NCI-H446 treated with DMSO at 0.1 percent for 48 hours (cell line): ENCODE results near the gene ISOC1.

Experiments
- DNase-seq: peaks from one replicate; lab custom pipeline; 2025; lab: John Stamatoyannopoulos, UW

Gene ISOC1

GRCh38 chr5:129125819-129126218 lies 31.3 kb downstream of the ISOC1 start:
- no peak for DNase-seq

GRCh38 chr5:129133553-129133952 lies 39.0 kb downstream of the ISOC1 start:
- DNase-seq = no peak

GRCh38 chr5:129135633-129136032 lies 41.1 kb downstream of the ISOC1 start:
- no peak for DNase-seq

- DNase-seq = no peak
Measured at GRCh38 chr5:129137637-129138036, 43.1 kb downstream of the ISOC1 start.

GRCh38 chr5:129141078-129141477 lies 46.5 kb downstream of the ISOC1 start:
- no peak for DNase-seq

GRCh38 chr5:129141696-129142095 lies 47.1 kb downstream of the ISOC1 start:
- no peak for DNase-seq

GRCh38 chr5:129155876-129156275 lies 61.3 kb downstream of the ISOC1 start:
- no peak for DNase-seq

GRCh38 chr5:129161830-129162229 lies 67.3 kb downstream of the ISOC1 start:
- DNase-seq = no peak
